ENCODE results near the gene PHLPP1.

GRCh38 chr18:62711781-62712180, 3.6 kb upstream of the PHLPP1 start:
- TF ChIP-seq EZH2phosphoT487 (IDR thresholded peaks at IDR 0.05; ENCODE audit: low read length) (no peak), CTCF (IDR thresholded peaks at IDR 0.05; ENCODE audit: low read length) (no peak), EZH2 (optimal IDR thresholded peaks at IDR 0.05; ENCODE audit: low read depth, low read length) (no peak)
